Endodermal cell (in vitro differentiated cells): ENCODE results near the gene GHRHR. TPM values are rescaled to one million over a fixed set of nuclear protein-coding genes. Genes with fewer than 3 reads are reported as not detected.

Experiments
- DNase-seq: peaks from one replicate; pipeline ENCODE4 v3.0.0-alpha.2; 2017
- H3K27ac ChIP-seq: 2 replicates; pipeline ENCODE4 v1.5.1; 2013; ENCODE audit warnings: mild to moderate bottlenecking, low read depth, low read length, moderate library complexity
- H3K27me3 ChIP-seq: 2 replicates; pipeline ENCODE4 v1.6.1; 2013; ENCODE audit warnings: mild to moderate bottlenecking, low read length, moderate library complexity; ENCODE audit not compliant: insufficient read depth, control insufficient read depth, poor library complexity, severe bottlenecking
- H3K36me3 ChIP-seq: 2 replicates; pipeline ENCODE4 v1.7.0; 2013; ENCODE audit warnings: mild to moderate bottlenecking, low read length, moderate library complexity; ENCODE audit not compliant: control insufficient read depth, insufficient read depth
- H3K4me1 ChIP-seq: one replicate; pipeline ENCODE4 v1.7.0; 2013; ENCODE audit warnings: low read length; ENCODE audit not compliant: control insufficient read depth, insufficient read depth
- H3K4me3 ChIP-seq: 2 replicates; pipeline ENCODE4 v1.5.1; 2013; ENCODE audit warnings: mild to moderate bottlenecking, low read length, moderate library complexity
- H3K9ac ChIP-seq: 2 replicates; pipeline ENCODE4 v1.6.1; 2013; ENCODE audit warnings: mild to moderate bottlenecking, low read length, moderate library complexity; ENCODE audit not compliant: poor library complexity, severe bottlenecking; ENCODE audit errors: extremely low read depth
- H3K9me3 ChIP-seq: 2 replicates; pipeline ENCODE4 v1.6.1; 2013; ENCODE audit warnings: mild to moderate bottlenecking, low read length, moderate library complexity; ENCODE audit not compliant: control insufficient read depth
- H3K27ac Mint-ChIP-seq: 2 replicates; pipeline ENCODE4 v1.8.0; 2020; ENCODE audit warnings: mixed read lengths
- H3K27me3 Mint-ChIP-seq: 2 replicates; pipeline ENCODE4 v1.8.0; 2021; ENCODE audit warnings: mild to moderate bottlenecking, mixed read lengths; ENCODE audit not compliant: insufficient read depth
- H3K36me3 Mint-ChIP-seq: 2 replicates; pipeline ENCODE4 v1.8.0; 2020; ENCODE audit warnings: low read depth, mixed read lengths
- H3K4me1 Mint-ChIP-seq: 2 replicates; pipeline ENCODE4 v1.8.0; 2020; ENCODE audit warnings: mixed read lengths
- H3K4me3 Mint-ChIP-seq: 2 replicates; pipeline ENCODE4 v1.8.0; 2020; ENCODE audit warnings: mild to moderate bottlenecking, moderate library complexity, mixed read lengths
- H3K9me3 Mint-ChIP-seq: 2 replicates; pipeline ENCODE4 v1.8.0; 2020; ENCODE audit warnings: mild to moderate bottlenecking, mixed read lengths
- CTCF ChIP-seq: fragments of 200-600 bp; sonication (generic); conservative IDR thresholded peaks from 2 replicates; pipeline ENCODE4 v1.5.0; 2021; ENCODE audit warnings: antibody characterized with exemption, mild to moderate bottlenecking
- WGBS, 2 experiments: methylation state at CpG; one replicate each; pipeline versions ENCODE4 v1.1.5 to v1.1.7; 2013; ENCODE audit warnings: missing lambda C conversion rate in 2 of 2, mixed read lengths in 1 of 2; ENCODE audit not compliant: insufficient coverage in 1 of 2, insufficient read length in 1 of 2; 5-methylcytosine and 5-hydroxymethylcytosine counted together
- total RNA-seq, 2 donors: library from RNA; stranded (reverse); fragmentation: NEBNext Ultra II Directional in 1 of 2; extraction: Animal tissue kit (Norgen Biotek cat#: 25700) in 1 of 2; gene quantifications; 2 replicates in 1 of 2; 3 replicates in 1 of 2; pipeline ENCODE4 v1.2.1, GENCODE V29; 2021

GHRHR gene
- total RNA-seq, 2 donors from 2014 or later: not detected

DNA sequence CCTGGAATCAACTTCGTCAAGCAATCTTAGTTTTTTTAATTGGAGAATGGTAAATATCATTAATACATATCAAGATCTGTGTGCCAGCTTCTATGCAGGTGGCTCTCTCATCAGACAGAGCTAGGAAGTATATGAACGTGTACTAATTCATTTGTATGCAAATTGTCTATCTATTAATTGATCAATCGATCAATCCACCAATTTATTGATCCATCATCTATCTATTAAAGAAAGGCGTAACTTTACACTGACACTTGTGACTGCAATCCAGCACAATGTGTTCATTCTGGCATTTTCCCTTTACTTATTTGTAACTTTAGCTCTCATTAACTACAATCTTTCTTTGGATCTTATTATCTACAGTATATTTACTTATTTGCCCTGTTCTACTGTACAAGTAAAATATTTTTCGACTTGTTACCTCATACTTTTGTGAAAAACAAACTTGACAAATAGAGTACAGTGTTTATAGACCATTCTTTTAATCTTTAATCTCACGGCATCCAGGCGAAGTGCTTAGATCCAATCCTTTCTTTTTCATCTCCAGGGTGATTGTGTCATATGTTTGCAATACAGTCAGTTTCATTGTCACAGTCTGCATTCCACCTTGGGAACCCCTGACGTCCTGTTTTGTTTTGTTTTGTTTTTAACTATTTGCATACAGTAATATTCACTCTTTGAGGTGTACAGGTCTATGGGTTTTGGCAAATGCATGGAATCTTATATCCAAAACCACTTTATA, 22.0 kb upstream of the GHRHR start:
- H3K4me3 Mint-ChIP-seq: no peak overlapping the region
- H3K9ac ChIP-seq: no peak overlapping the region
- H3K36me3 ChIP-seq: no peaks in the 10 kb centered on the region
- no peak for TF ChIP-seq CTCF
- no peak overlapping the region for H3K27ac Mint-ChIP-seq
- peaks cover 26% of the 10 kb centered on the region for H3K27me3 ChIP-seq
- no peaks in the 10 kb centered on the region for H3K4me1 ChIP-seq
- peaks cover 6% of the 10 kb centered on the region for H3K9me3 ChIP-seq
- H3K27me3 Mint-ChIP-seq: peaks cover 23% of the 10 kb centered on the region
- no peak overlapping the region for H3K4me3 ChIP-seq
- DNase-seq: no peak
- H3K9me3 Mint-ChIP-seq: peaks cover 7% of the 10 kb centered on the region
- H3K4me1 Mint-ChIP-seq: no peaks in the 10 kb centered on the region
- H3K36me3 Mint-ChIP-seq: no peaks in the 10 kb centered on the region
- H3K27ac ChIP-seq: no peak overlapping the region
- WGBS, 2 experiments: 76 to 87% methylated on average over 3 to 7 of the region's 8 CpGs

GRCh38 chr7:30950197-30950596, 13.6 kb upstream of the GHRHR start:
- peaks cover 1% of the 10 kb centered on the region for H3K9me3 ChIP-seq
- peaks cover 34% of the 10 kb centered on the region for H3K27me3 Mint-ChIP-seq
- no peak overlapping the region for H3K4me3 Mint-ChIP-seq
- H3K9ac ChIP-seq: no peak overlapping the region
- no peaks in the 10 kb centered on the region for H3K36me3 Mint-ChIP-seq
- no peak overlapping the region for H3K27ac ChIP-seq
- DNase-seq: no peak
- no peak overlapping the region for H3K27ac Mint-ChIP-seq
- H3K27me3 ChIP-seq: peaks cover 8% of the 10 kb centered on the region
- no peak for TF ChIP-seq CTCF
- no peaks in the 10 kb centered on the region for H3K4me1 Mint-ChIP-seq
- H3K36me3 ChIP-seq: no peaks in the 10 kb centered on the region
- H3K4me3 ChIP-seq: no peak overlapping the region
- H3K4me1 ChIP-seq: no peaks in the 10 kb centered on the region
- H3K9me3 Mint-ChIP-seq: peaks cover 2% of the 10 kb centered on the region

- Histone ChIP-seq H3K4me1 (no peaks in the 10 kb centered on the region), H3K27ac (no peak overlapping the region), H3K9ac (no peak overlapping the region), H3K4me3 (no peak overlapping the region), H3K9me3 (no peaks in the 10 kb centered on the region), H3K27me3 (peaks cover 4% of the 10 kb centered on the region), H3K36me3 (no peaks in the 10 kb centered on the region)
- peaks cover 25% of the 10 kb centered on the region for H3K27me3 Mint-ChIP-seq
- no peak for TF ChIP-seq CTCF
- H3K27ac Mint-ChIP-seq: no peak overlapping the region
- no peaks in the 10 kb centered on the region for H3K36me3 Mint-ChIP-seq
- no peak overlapping the region for H3K4me3 Mint-ChIP-seq
- no peak for DNase-seq
- H3K4me1 Mint-ChIP-seq: no peaks in the 10 kb centered on the region
- peaks cover 2% of the 10 kb centered on the region for H3K9me3 Mint-ChIP-seq
- 50 to 85% methylated on average over 1 to 4 of the region's 4 CpGs for WGBS, 2 experiments
Observed at GRCh38 chr7:30954914-30955313, 8.8 kb upstream of the GHRHR start.
